SKM-1 (cell line): ENCODE data around the gene MYH9.

ENCODE experiments used
- DNase-seq: peaks from one replicate; lab custom pipeline; 2025; ENCODE audit not compliant: unreplicated experiment; lab: John Stamatoyannopoulos, UW

Gene MYH9

GRCh38 chr22:36234919-36235318 is 152.8 kb downstream of the MYH9 start:
- DNase-seq: no peak

GRCh38 chr22:36234213-36234612 is 153.6 kb downstream of the MYH9 start:
- no peak for DNase-seq

GRCh38 chr22:36233796-36234195 is 154.0 kb downstream of the MYH9 start:
- no peak for DNase-seq

- no peak for DNase-seq
These were observed 154.9 kb downstream of the MYH9 start for GRCh38 chr22:36232715-36233401.
